C4-2B (cell line): ENCODE data around the gene MTA1.

Experiments used
- CTCF ChIP-seq: fragments of 450-650 bp; conservative IDR thresholded peaks from 2 replicates; pipeline ENCODE4 v1.5.1; 2017; ENCODE audit warnings: mild to moderate bottlenecking
- ZFX ChIP-seq: fragments of 450-650 bp; IDR thresholded peaks from 2 replicates; pipeline ENCODE4 v1.6.1; 2017

- TF ChIP-seq CTCF (no peak), ZFX (no peak)
Measured at GRCh38 chr14:105418269-105419194, 1.1 kb upstream of the MTA1 start.
